NCI-H2081 treated with DMSO at 0.1 percent for 48 hours (cell line): Measurements from ENCODE around the gene PPFIA2.

ENCODE experiments used
- DNase-seq: peaks from one replicate; lab custom pipeline; 2025; lab: John Stamatoyannopoulos, UW

The PPFIA2 gene

GRCh38 chr12:81347404-81347803, 411.7 kb downstream of the PPFIA2 start:
- no peak for DNase-seq

DNA sequence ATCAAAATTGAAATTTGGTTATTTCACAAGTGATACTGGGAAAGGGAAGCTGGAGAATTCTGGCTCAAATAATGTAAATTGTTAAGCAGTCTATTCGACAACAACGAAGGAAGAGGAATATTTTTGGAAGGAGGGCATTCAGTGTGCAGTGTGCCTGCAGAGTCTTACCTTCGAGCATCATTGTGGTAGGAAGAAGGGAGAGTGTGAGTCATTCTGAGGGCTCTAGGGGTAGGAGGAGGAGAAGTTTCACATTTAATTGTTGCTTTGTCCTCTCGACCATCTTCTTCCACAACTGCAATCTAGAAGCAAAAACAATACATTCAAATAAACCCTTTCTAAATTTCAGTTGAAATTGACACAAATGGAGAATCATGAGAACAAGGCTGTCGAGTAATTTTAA, 418.2 kb downstream of the PPFIA2 start:
- no peak for DNase-seq

DNA sequence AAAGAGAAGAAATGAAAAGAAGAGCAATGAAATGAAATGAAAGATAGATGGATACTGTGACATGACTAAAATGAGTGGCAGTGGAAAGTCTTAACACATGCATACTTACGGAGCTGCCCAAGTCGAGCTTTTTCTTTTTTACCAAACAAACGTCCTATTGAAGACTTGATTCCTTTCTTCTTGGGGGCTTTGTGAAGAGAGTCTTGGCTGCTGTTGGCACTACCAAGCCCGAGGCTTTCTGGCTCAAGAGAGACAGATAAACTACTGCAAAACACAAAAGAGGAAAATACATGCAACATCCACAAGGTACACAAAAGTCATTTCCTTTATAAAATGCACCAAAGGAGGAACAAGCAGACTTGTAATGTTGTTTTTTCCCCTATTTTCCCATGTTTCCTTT, 420.1 kb downstream of the PPFIA2 start:
- DNase-seq = no peak

DNA sequence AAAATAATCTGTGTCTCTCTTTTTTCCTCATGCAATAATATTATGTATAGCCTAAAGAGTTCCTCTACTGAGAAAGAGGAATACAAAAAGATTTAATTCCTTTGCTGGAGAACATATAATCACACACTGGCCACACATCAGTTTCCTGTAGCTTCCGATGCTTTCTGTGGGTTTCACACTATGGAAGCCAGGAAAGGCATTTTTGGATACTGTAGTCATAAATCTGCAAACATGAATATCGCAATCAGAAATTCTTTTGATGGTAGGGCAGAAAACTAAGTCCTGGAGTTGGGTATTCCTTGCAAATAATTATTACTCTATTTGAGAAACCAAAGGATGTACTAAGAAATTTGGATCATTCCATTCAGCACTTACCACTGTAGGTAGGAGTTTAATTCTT, 421.3 kb downstream of the PPFIA2 start:
- no peak for DNase-seq

GRCh38 chr12:81333812-81334211, 425.3 kb downstream of the PPFIA2 start:
- DNase-seq = no peak

DNA sequence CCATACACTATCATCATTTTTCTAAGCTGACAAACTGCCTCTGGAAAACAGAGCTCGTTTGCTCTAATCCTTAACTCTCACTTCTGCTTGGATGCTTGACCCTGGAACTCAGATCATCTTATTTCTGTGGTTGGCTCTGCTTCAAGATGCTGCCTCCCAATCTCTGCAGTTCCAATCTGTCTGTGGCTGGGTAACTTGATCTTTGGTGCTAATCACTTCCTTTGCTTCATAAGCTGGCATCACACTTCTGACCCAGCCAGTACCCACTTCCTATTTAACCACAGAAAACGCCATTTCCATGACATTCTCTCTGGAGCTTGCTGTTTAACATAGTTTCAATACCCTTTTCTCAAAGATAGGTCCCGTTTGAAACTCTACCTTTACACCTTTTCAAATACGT, 427.1 kb downstream of the PPFIA2 start:
- DNase-seq = no peak

DNA sequence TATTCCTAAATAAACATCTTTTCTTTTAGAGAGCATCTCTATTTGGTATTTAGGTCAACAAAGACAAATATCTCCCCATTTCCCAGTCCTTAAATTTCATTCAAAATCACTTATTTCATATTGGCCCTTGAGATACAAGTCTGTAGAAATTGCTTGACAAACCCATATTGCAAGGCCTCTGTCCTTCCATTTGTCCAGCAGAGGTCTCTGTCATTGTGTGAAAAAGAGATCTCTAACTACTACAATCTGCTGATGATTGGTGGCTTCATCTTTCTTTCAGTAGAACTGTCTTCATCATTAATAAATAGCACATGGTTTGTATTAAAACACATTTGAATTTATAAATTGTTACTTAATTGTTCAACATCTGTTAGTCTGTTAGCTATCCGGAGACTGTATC, 428.7 kb downstream of the PPFIA2 start:
- DNase-seq = no peak

- no peak for DNase-seq
Observed at GRCh38 chr12:81329085-81329484, 430.1 kb downstream of the PPFIA2 start.

DNA sequence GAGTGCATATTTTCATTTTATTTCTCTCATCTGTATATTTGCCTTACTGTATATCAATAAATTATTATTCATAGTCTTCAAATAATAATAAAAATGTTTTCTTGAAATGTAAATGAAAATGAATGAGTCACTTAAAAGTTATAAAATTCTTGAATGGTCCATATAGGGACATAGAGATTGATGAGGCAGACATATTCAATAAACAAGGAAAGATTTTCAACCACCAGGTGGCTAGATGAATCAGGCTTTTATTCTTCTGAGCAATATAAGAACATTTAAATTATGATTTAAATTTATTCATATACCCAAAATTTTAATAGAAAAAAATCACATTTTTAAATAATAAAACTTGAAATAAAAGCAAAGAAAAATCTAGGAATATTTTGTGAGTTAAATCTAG, 431.7 kb downstream of the PPFIA2 start:
- no peak for DNase-seq

- no peak for DNase-seq
Observed at GRCh38 chr12:81325086-81325485, 434.1 kb downstream of the PPFIA2 start.

GRCh38 chr12:81314903-81315531, 444.1 kb downstream of the PPFIA2 start:
- DNase-seq = no peak

- DNase-seq = no peak
Observed at GRCh38 chr12:81303935-81304334, 455.2 kb downstream of the PPFIA2 start.

GRCh38 chr12:81300454-81300853, 458.7 kb downstream of the PPFIA2 start:
- DNase-seq = no peak

DNA sequence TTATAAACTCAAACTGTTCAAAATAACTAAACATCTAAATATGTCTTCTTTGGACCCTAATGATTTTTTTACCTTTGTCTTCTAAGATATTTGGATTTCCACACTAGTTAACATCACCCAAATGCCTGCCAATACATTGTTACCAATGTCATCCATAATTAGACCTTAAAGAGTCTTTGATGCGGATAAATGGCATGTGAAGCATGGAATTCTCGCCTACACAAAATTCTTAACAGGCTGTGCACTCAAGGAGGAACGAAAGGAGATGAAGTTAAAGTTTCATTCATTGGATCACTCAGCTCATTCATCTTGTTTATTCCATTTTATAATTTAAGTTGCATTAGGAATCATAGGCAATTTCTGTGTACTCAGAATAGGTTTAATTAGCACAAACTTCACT, 461.5 kb downstream of the PPFIA2 start:
- DNase-seq = no peak

GRCh38 chr12:81296556-81297305, 462.4 kb downstream of the PPFIA2 start:
- DNase-seq = no peak

DNA sequence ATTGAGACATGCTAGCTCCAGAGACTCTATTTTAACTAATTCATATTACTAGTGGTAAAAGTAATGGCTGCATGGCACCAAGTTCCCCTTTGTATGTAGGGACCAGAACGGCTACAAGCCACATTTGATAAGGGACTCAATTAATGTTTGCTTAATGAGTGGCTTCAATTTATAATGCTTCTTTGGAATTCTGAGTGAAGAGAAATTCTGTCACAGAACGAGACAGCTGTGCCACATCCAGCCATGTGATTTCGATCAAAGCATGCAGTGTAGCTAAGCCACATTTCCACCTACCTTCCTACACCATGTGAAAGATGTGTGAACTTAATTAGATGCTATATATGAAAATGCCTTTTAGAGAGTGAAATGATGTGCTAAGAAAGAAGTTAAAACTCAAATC, 463.9 kb downstream of the PPFIA2 start:
- no peak for DNase-seq

- no peak for DNase-seq
Observed at GRCh38 chr12:81294325-81295190, 464.6 kb downstream of the PPFIA2 start.

- DNase-seq = no peak
Observed at GRCh38 chr12:81288651-81289050, 470.5 kb downstream of the PPFIA2 start.

GRCh38 chr12:81284137-81284536, 475.0 kb downstream of the PPFIA2 start:
- DNase-seq = no peak

DNA sequence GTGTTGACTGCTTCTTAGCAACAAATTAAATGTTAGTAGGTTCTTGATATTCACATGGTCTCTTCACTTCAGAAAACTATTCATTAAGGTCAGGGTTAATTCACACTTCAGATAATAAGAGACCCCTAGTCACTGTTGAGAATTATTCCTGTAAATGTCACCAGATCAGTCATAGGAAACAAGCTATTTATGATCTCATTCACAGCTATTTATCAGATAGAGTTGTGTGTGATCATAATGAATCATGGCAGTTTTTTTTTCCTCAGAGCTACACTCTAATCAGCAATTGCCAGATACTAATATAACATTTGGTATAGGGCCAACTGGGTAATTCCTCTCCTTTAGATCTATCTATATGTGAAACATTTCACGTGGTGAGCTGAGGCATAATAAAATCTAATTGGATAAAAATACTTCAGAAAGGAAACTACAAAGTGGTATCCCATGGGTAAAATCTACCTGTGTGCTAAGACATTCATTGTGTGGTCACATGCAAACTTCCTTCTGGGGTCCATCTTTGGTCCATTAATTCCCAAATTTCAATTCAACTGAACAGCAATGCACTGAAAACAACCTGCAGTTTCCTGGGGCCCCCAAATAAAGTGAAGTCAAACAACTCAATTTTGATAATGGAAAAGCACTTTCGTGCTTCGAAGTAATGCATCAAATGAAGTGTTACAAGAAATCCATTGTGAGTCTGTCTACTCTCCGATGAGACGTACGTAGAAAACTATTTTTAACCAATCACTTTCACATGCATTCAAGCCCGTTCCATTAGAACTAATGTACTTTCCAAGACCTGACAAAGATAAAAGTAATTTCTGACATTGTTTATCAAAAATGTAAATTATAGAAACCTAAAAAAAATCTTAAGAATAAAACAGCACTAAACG, 484.3 kb downstream of the PPFIA2 start:
- no peak for DNase-seq

- no peak for DNase-seq
Observed at GRCh38 chr12:81270385-81270784, 488.8 kb downstream of the PPFIA2 start.

DNA sequence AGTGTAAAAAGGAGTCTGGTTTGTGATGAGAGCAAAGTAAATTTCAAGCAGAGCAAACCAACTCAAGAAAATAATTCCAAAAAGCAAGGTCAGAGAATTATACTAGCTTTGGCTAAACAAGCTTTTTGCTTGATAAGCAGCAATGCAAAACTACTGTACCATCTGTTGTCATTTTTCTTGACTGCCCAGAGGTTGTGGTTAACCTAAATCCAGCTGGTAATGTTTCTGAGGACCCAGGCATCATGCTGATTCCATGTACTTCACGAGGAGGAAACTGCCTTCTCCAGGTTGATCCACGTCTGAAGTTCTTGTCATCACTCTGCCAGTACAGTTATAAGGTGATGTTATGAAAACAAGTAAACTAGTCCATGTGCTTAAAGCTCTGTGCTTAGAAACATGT, 496.1 kb downstream of the PPFIA2 start:
- no peak for DNase-seq
